Neural crest cell (in vitro differentiated cells): Measurements from ENCODE around the gene ZNF664. TPM values are rescaled to one million over a fixed set of nuclear protein-coding genes. Genes with fewer than 3 reads are reported as not detected.

ENCODE experiments used
- DNase-seq: peaks from one replicate; pipeline ENCODE4 v3.0.0; 2021; ENCODE audit warnings: low read depth, mixed read lengths, low spot score
- H3K27ac Mint-ChIP-seq: one replicate; pipeline ENCODE4 v1.8.0; 2021; ENCODE audit warnings: mild to moderate bottlenecking, mixed read lengths; ENCODE audit not compliant: unreplicated experiment
- H3K27me3 Mint-ChIP-seq: 2 replicates; pipeline ENCODE4 v1.8.0; 2021; ENCODE audit warnings: low read depth, mild to moderate bottlenecking, mixed read lengths
- H3K36me3 Mint-ChIP-seq: 2 replicates; pipeline ENCODE4 v1.8.0; 2021; ENCODE audit warnings: low read depth, mild to moderate bottlenecking, mixed read lengths
- H3K4me1 Mint-ChIP-seq: 2 replicates; pipeline ENCODE4 v1.8.0; 2021; ENCODE audit warnings: mixed read lengths
- H3K4me3 Mint-ChIP-seq: one replicate; pipeline ENCODE4 v1.8.0; 2021; ENCODE audit warnings: mild to moderate bottlenecking, mixed read lengths
- H3K9me3 Mint-ChIP-seq: 2 replicates; pipeline ENCODE4 v1.8.0; 2021; ENCODE audit warnings: mixed read lengths
- CTCF ChIP-seq: fragments of 200-600 bp; sonication (generic); conservative IDR thresholded peaks from 2 replicates; pipeline ENCODE4 v1.5.0; 2021; ENCODE audit warnings: antibody characterized with exemption, mild to moderate bottlenecking
- total RNA-seq: library from RNA; stranded (reverse); gene quantifications from 2 replicates; pipeline ENCODE4 v1.2.1, GENCODE V29; 2021

Gene ZNF664
- total RNA-seq, 1 donor from 2014 or later = 156 TPM

GRCh38 chr12:124033859-124034258, 60.8 kb downstream of the ZNF664 start:
- Mint-ChIP-seq H3K36me3 (no peaks in the 10 kb centered on the region), H3K4me3 (no peak overlapping the region)

GRCh38 chr12:124034297-124034696, 61.3 kb downstream of the ZNF664 start:
- Mint-ChIP-seq H3K4me1 (peaks cover 30% of the 10 kb centered on the region), H3K36me3 (no peaks in the 10 kb centered on the region), H3K27me3 (no peaks in the 10 kb centered on the region), H3K9me3 (no peaks in the 10 kb centered on the region), H3K27ac (no peak overlapping the region), H3K4me3 (no peak overlapping the region)
- DNase-seq = no peak
- no peak for TF ChIP-seq CTCF

More at GRCh38 chr12:124033859-124034258, 60.8 kb downstream of the ZNF664 start:
- Mint-ChIP-seq H3K4me1 (peaks cover 30% of the 10 kb centered on the region), H3K27ac (no peak overlapping the region), H3K27me3 (no peaks in the 10 kb centered on the region), H3K9me3 (no peaks in the 10 kb centered on the region)
- no peak for TF ChIP-seq CTCF
- DNase-seq = no peak

GRCh38 chr12:124035163-124035562, 62.1 kb downstream of the ZNF664 start:
- Mint-ChIP-seq H3K9me3 (no peaks in the 10 kb centered on the region), H3K36me3 (no peaks in the 10 kb centered on the region), H3K4me1 (peaks cover 29% of the 10 kb centered on the region), H3K4me3 (no peak overlapping the region), H3K27me3 (no peaks in the 10 kb centered on the region), H3K27ac (no peak overlapping the region)
- no peak for DNase-seq
- no peak for TF ChIP-seq CTCF

GRCh38 chr12:124036171-124036598, 63.2 kb downstream of the ZNF664 start:
- Mint-ChIP-seq H3K9me3 (no peaks in the 10 kb centered on the region), H3K36me3 (no peaks in the 10 kb centered on the region), H3K4me3 (no peak overlapping the region), H3K27me3 (no peaks in the 10 kb centered on the region), H3K4me1 (peaks cover 21% of the 10 kb centered on the region), H3K27ac (no peak overlapping the region)
- DNase-seq = no peak
- no peak for TF ChIP-seq CTCF

GRCh38 chr12:124036657-124037109, 63.7 kb downstream of the ZNF664 start:
- H3K4me3 Mint-ChIP-seq = no peak overlapping the region
- peak; percentile 99 for TF ChIP-seq CTCF
- H3K4me1 Mint-ChIP-seq = peaks cover 18% of the 10 kb centered on the region
- peak; percentile 52 for DNase-seq
- no peak overlapping the region for H3K27ac Mint-ChIP-seq
- H3K27me3 Mint-ChIP-seq = no peaks in the 10 kb centered on the region
- H3K36me3 Mint-ChIP-seq = no peaks in the 10 kb centered on the region
- H3K9me3 Mint-ChIP-seq = no peaks in the 10 kb centered on the region
